MM.1S (cell line): ENCODE measurements around the gene DKKL1.

Experiments
- CTCF ChIP-seq: fragments of 300-600 bp; sonication (generic); IDR thresholded peaks from 2 replicates; pipeline ENCODE4 v1.5.1; 2016; ENCODE audit warnings: antibody characterized with exemption, low read length, mixed read lengths
- EZH2 ChIP-seq: fragments of 300-600 bp; sonication (generic); optimal IDR thresholded peaks from 2 replicates; pipeline ENCODE3; 2017; ENCODE audit warnings: low read depth, mild to moderate bottlenecking, antibody characterized with exemption, low read length, mixed read lengths

- TF ChIP-seq CTCF = no peak
- TF ChIP-seq EZH2 = no peak
These were observed 20.6 kb upstream of the DKKL1 start for GRCh38 chr19:49343123-49343522.
